Esophagus muscularis mucosa (tissue), 4 donors: ENCODE data around the gene HAUS6. TPM values are rescaled to one million over a fixed set of nuclear protein-coding genes. Genes with fewer than 3 reads are reported as not detected.

ENCODE experiments used
- DNase-seq: peaks from one replicate; pipeline ENCODE4 v3.0.0-alpha.2; 2017; ENCODE audit errors: extremely low spot score
- H3K27ac ChIP-seq, 4 donors: fragments of 200-600 bp; sonication (generic); replicated peaks in 1 of 4; 1 replicate in 3 of 4; 2 replicates in 1 of 4; pipeline ENCODE4 v1.5.1; 2016 to 2019; ENCODE audit warnings: mild to moderate bottlenecking in 1 of 4
- H3K27me3 ChIP-seq, 4 donors: fragments of 200-600 bp; sonication (generic); one replicate each; pipeline versions ENCODE4 v1.5.1 to v1.6.0; 2016 to 2019
- H3K36me3 ChIP-seq, 4 donors: fragments of 200-600 bp; sonication (generic); one replicate each; pipeline ENCODE4 v1.5.1; 2016 to 2019
- H3K4me1 ChIP-seq, 4 donors: fragments of 200-600 bp; sonication (generic); one replicate each; pipeline ENCODE4 v1.5.1; 2016 to 2019
- H3K4me3 ChIP-seq, 4 donors: fragments of 200-600 bp; sonication (generic); 1 replicate in 2 of 4; 2 replicates in 2 of 4; pipeline ENCODE4 v1.5.1; 2016 to 2019; ENCODE audit warnings: mild to moderate bottlenecking in 4 of 4, moderate library complexity in 1 of 4
- H3K9me3 ChIP-seq, 4 donors: fragments of 200-600 bp; sonication (generic); 1 replicate in 3 of 4; 2 replicates in 1 of 4; pipeline ENCODE4 v1.5.1; 2016 to 2019
- EP300 ChIP-seq: sonication (generic); formaldehyde crosslinking; IDR thresholded peaks from one replicate; pipeline ENCODE4 v1.6.1; 2017; ENCODE audit warnings: antibody characterized with exemption
- POLR2A ChIP-seq: fragments of 450-650 bp; IDR thresholded peaks from one replicate; pipeline ENCODE4 v1.6.1; 2017; ENCODE audit warnings: antibody characterized with exemption, moderate library complexity, mild to moderate bottlenecking, low read depth
- POLR2AphosphoS5 ChIP-seq, 2 donors: sonication (generic); formaldehyde crosslinking; IDR thresholded peaks; one replicate each; pipeline ENCODE4 v1.6.1; 2017; ENCODE audit warnings: antibody characterized with exemption in 2 of 2
- WGBS: methylation state at CpG from one replicate; pipeline ENCODE4 v1.1.5; 2018; 5-methylcytosine and 5-hydroxymethylcytosine counted together
- intact Hi-C: fragments of 100-400 bp; cut with DNase I; formaldehyde crosslinking; loops from one replicate; pipeline ENCODE4 v1.15.1; 2023
- total RNA-seq, 4 donors: library from RNA; depleted of rRNA; stranded (reverse); fragments of >200 nt; gene quantifications; one replicate each; pipeline versions ENCODE4 v1.1.0 to v1.2.1, GENCODE V29; 2016
- TF ChIP-seq, protein P1 (sequence below), 3 experiments: fragments of 200-600 bp in 2 of 3; fragments of 450-650 bp in 1 of 3; sonication (generic) in 2 of 3; IDR thresholded peaks; one replicate each; pipeline ENCODE4 v1.5.1; 2017 to 2019; ENCODE audit warnings: antibody characterized with exemption in 3 of 3, mild to moderate bottlenecking in 2 of 3, moderate library complexity in 1 of 3

The HAUS6 gene
- total RNA-seq, 4 donors from 2014 or later = 7.1 to 8.7 (median 7.3) TPM

GRCh38 chr9:19119246-19119645, 16.5 kb upstream of the HAUS6 start:
- peaks cover 8 to 20% (median 13%) of the 10 kb centered on the region in 4 donors for H3K4me1 ChIP-seq
- no peaks in the 10 kb centered on the region for H3K9me3 ChIP-seq
- H3K27ac ChIP-seq = peak overlapping the region in 2 of 4 donors; percentile 19 to 36
- peaks cover 60 to 100% (median 87%) of the 10 kb centered on the region in 4 donors for H3K36me3 ChIP-seq
- 69% methylated on average over 3 of the region's 3 CpGs for WGBS
- no peak overlapping the region for H3K4me3 ChIP-seq
- no peak for DNase-seq
- TF ChIP-seq, protein P1, sequence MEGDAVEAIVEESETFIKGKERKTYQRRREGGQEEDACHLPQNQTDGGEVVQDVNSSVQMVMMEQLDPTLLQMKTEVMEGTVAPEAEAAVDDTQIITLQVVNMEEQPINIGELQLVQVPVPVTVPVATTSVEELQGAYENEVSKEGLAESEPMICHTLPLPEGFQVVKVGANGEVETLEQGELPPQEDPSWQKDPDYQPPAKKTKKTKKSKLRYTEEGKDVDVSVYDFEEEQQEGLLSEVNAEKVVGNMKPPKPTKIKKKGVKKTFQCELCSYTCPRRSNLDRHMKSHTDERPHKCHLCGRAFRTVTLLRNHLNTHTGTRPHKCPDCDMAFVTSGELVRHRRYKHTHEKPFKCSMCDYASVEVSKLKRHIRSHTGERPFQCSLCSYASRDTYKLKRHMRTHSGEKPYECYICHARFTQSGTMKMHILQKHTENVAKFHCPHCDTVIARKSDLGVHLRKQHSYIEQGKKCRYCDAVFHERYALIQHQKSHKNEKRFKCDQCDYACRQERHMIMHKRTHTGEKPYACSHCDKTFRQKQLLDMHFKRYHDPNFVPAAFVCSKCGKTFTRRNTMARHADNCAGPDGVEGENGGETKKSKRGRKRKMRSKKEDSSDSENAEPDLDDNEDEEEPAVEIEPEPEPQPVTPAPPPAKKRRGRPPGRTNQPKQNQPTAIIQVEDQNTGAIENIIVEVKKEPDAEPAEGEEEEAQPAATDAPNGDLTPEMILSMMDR (IDR thresholded peaks at IDR 0.05) = no peak
- TF ChIP-seq EP300 (no peak), POLR2AphosphoS5 (IDR thresholded peaks at IDR 0.05) (no peak), POLR2A (no peak)
- no peaks in the 10 kb centered on the region for H3K27me3 ChIP-seq
- intact Hi-C loops = no loop called here

GRCh38 chr9:19117039-19117716, 14.5 kb upstream of the HAUS6 start:
- Histone ChIP-seq H3K27me3 (no peaks in the 10 kb centered on the region), H3K4me1 (peaks cover 0 to 19% (median 10%) of the 10 kb centered on the region in 4 donors), H3K4me3 (no peak overlapping the region), H3K27ac (peak overlapping the region in 1 of 4 donors; percentile 9), H3K36me3 (peaks cover 60 to 88% (median 80%) of the 10 kb centered on the region in 4 donors), H3K9me3 (no peaks in the 10 kb centered on the region)
- intact Hi-C loops = no loop called here
- TF ChIP-seq POLR2A = no peak
- TF ChIP-seq, protein P1 (IDR thresholded peaks at IDR 0.05) = no peak
- 93% methylated on average over 5 of the region's 5 CpGs for WGBS
- no peak for DNase-seq

GRCh38 chr9:19116107-19116790, 13.5 kb upstream of the HAUS6 start:
- H3K36me3 ChIP-seq = peaks cover 60 to 88% (median 78%) of the 10 kb centered on the region in 4 donors
- 79% methylated on average over 10 of the region's 10 CpGs for WGBS
- no peak overlapping the region for H3K4me3 ChIP-seq
- intact Hi-C loops = no loop called here
- no peaks in the 10 kb centered on the region for H3K27me3 ChIP-seq
- H3K27ac ChIP-seq = no peak overlapping the region
- no peaks in the 10 kb centered on the region for H3K9me3 ChIP-seq
- peaks cover 0 to 19% (median 10%) of the 10 kb centered on the region in 4 donors for H3K4me1 ChIP-seq
- peak; percentile 14 to 19 for TF ChIP-seq POLR2AphosphoS5 (IDR thresholded peaks at IDR 0.05)
- TF ChIP-seq POLR2A = no peak
- no peak for DNase-seq

- Histone ChIP-seq H3K36me3 (peaks cover 46 to 82% (median 63%) of the 10 kb centered on the region in 4 donors), H3K4me1 (peaks cover 0 to 19% (median 10%) of the 10 kb centered on the region in 4 donors), H3K27me3 (no peaks in the 10 kb centered on the region), H3K27ac (no peak overlapping the region), H3K9me3 (no peaks in the 10 kb centered on the region), H3K4me3 (no peak overlapping the region)
- WGBS = 92% methylated on average over 3 of the region's 3 CpGs
- TF ChIP-seq, protein P1 (IDR thresholded peaks at IDR 0.05) = no peak
- TF ChIP-seq EP300 (no peak), POLR2AphosphoS5 (IDR thresholded peaks at IDR 0.05) (no peak), POLR2A (no peak)
- intact Hi-C loops = no loop called here
- DNase-seq = no peak
Observed at GRCh38 chr9:19114680-19115270, 12.1 kb upstream of the HAUS6 start.
